GM06990 (cell line): Measurements from ENCODE around the gene ARHGAP11A.

ENCODE experiments used
- DNase-seq: peaks from one replicate; pipeline ENCODE4 v3.0.0-alpha.2; 2011; ENCODE audit not compliant: insufficient read length; ENCODE audit errors: extremely low read depth
- H3K27me3 ChIP-seq: replicated peaks from 2 replicates; pipeline ENCODE4 v1.6.0; 2011; ENCODE audit warnings: low read length; ENCODE audit not compliant: control insufficient read depth, insufficient read depth
- H3K36me3 ChIP-seq: 2 replicates; pipeline ENCODE4 v1.5.1; 2011; ENCODE audit warnings: low read length; ENCODE audit not compliant: control insufficient read depth, insufficient read depth
- H3K4me3 ChIP-seq: replicated peaks from 2 replicates; pipeline ENCODE4 v1.5.1; 2011; ENCODE audit warnings: low read depth, mild to moderate bottlenecking, control low read depth, low read length
- CTCF ChIP-seq: IDR thresholded peaks from 2 replicates; pipeline ENCODE4 v1.5.1; 2011; ENCODE audit warnings: low read length, control low read depth, mild to moderate bottlenecking, inconsistent platforms; ENCODE audit not compliant: insufficient read depth, poor library complexity, severe bottlenecking

ARHGAP11A gene

GRCh38 chr15:32636410-32636809 is 21.1 kb downstream of the ARHGAP11A start:
- peaks cover under 1% of the 10 kb centered on the region for H3K36me3 ChIP-seq
- no peaks in the 10 kb centered on the region for H3K27me3 ChIP-seq
- no peak for TF ChIP-seq CTCF
- H3K4me3 ChIP-seq, result peak overlapping the region; percentile 22
- DNase-seq, result no peak

GRCh38 chr15:32636908-32637567 is 21.7 kb downstream of the ARHGAP11A start:
- no peaks in the 10 kb centered on the region for H3K27me3 ChIP-seq
- peak; percentile 29 for DNase-seq
- peaks cover 2% of the 10 kb centered on the region for H3K36me3 ChIP-seq
- H3K4me3 ChIP-seq, result no peak overlapping the region; the same call in 1 of the 2 replicates
- TF ChIP-seq CTCF, result no peak

GRCh38 chr15:32637704-32638103 is 22.4 kb downstream of the ARHGAP11A start:
- TF ChIP-seq CTCF, result no peak
- H3K36me3 ChIP-seq, result peaks cover 2% of the 10 kb centered on the region
- no peak for DNase-seq

GRCh38 chr15:32641517-32642059 is 26.3 kb downstream of the ARHGAP11A start, which contains the start of gene SCG5:
TSS of gene SCG5 (plus strand) at chr15:32641710. CDS start at chr15:32643593, 1,883 bp downstream.
- TF ChIP-seq CTCF, result no peak
- DNase-seq, result no peak
- Histone ChIP-seq H3K27me3 (no peaks in the 10 kb centered on the region), H3K4me3 (no peak within 1 kb of the TSS), H3K36me3 (peaks cover 2% of the 10 kb centered on the region)

More at GRCh38 chr15:32637704-32638103, 22.4 kb downstream of the ARHGAP11A start:
- H3K4me3 ChIP-seq, result no peak overlapping the region
- no peaks in the 10 kb centered on the region for H3K27me3 ChIP-seq

GRCh38 chr15:32642667-32643435 is 27.5 kb downstream of the ARHGAP11A start:
- Histone ChIP-seq H3K4me3 (no peak overlapping the region), H3K36me3 (peaks cover 2% of the 10 kb centered on the region), H3K27me3 (no peaks in the 10 kb centered on the region)
- DNase-seq, result no peak
- no peak for TF ChIP-seq CTCF
